HL-60 (cell line): ENCODE data around the gene COL18A1.

Experiments
- DNase-seq, 2 experiments: peaks; one replicate each; pipeline ENCODE4 v3.0.0-alpha.2; 2010 to 2020; ENCODE audit warnings: low read depth in 1 of 2, low spot score in 1 of 2
- H3K27ac ChIP-seq: fragments of 250-450 bp; sonication (Bioruptor Pico); replicated peaks from 2 replicates; pipeline ENCODE4 v1.5.1; 2020; ENCODE audit warnings: mild to moderate bottlenecking, moderate library complexity
- H3K27me3 ChIP-seq: fragments of 250-450 bp; sonication (Bioruptor Pico); 2 replicates; pipeline ENCODE4 v1.5.1; 2021; ENCODE audit warnings: mild to moderate bottlenecking, moderate library complexity; ENCODE audit not compliant: insufficient read depth, poor library complexity, severe bottlenecking
- H3K4me3 ChIP-seq: replicated peaks from 2 replicates; pipeline ENCODE4 v1.5.1; 2011; ENCODE audit warnings: mild to moderate bottlenecking, control low read depth, low read length; ENCODE audit not compliant: insufficient read depth
- GABPA ChIP-seq: IDR thresholded peaks from 2 replicates; pipeline ENCODE4 v1.6.1; 2012; ENCODE audit warnings: low read depth
- POLR2AphosphoS5 ChIP-seq: IDR thresholded peaks from 2 replicates; pipeline ENCODE4 v1.6.1; 2012; ENCODE audit warnings: low read depth
- REST ChIP-seq: IDR thresholded peaks from 2 replicates; pipeline ENCODE4 v1.6.1; 2012; ENCODE audit warnings: low read depth; ENCODE audit not compliant: insufficient replicate concordance
- SPI1 ChIP-seq: IDR thresholded peaks from 2 replicates; pipeline ENCODE4 v1.6.1; 2012; ENCODE audit warnings: low read depth, mild to moderate bottlenecking, borderline replicate concordance
- TF ChIP-seq, protein P1 (sequence below): IDR thresholded peaks from one replicate; pipeline ENCODE4 v1.5.1; 2011; ENCODE audit warnings: low read length, control low read depth, inconsistent platforms; ENCODE audit not compliant: insufficient read depth

The COL18A1 gene

DNA sequence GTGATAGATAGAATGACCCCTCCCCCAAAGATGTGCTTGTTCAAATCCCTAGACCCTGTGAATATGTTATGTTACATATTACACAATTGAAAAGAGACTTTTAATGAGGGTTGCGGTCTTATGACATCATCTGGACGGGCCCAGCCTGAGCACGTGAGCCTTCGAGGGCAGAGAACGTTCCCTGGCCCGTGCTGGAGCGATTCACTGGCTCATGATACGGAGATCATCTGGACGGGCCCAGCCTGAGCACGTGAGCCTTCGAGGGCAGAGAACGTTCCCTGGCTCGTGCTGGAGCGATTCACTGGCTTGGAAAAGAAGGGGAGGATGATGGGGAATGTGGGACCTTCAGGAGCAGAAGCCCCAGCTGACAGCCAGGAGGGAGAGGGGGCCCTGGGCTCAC lies 34.4 kb upstream of the COL18A1 start:
- DNase-seq, result no peak
- H3K27me3 ChIP-seq, result peaks cover 2% of the 10 kb centered on the region
- TF ChIP-seq SPI1 (no peak), GABPA (no peak), POLR2AphosphoS5 (no peak), REST (no peak)
- TF ChIP-seq, protein P1, sequence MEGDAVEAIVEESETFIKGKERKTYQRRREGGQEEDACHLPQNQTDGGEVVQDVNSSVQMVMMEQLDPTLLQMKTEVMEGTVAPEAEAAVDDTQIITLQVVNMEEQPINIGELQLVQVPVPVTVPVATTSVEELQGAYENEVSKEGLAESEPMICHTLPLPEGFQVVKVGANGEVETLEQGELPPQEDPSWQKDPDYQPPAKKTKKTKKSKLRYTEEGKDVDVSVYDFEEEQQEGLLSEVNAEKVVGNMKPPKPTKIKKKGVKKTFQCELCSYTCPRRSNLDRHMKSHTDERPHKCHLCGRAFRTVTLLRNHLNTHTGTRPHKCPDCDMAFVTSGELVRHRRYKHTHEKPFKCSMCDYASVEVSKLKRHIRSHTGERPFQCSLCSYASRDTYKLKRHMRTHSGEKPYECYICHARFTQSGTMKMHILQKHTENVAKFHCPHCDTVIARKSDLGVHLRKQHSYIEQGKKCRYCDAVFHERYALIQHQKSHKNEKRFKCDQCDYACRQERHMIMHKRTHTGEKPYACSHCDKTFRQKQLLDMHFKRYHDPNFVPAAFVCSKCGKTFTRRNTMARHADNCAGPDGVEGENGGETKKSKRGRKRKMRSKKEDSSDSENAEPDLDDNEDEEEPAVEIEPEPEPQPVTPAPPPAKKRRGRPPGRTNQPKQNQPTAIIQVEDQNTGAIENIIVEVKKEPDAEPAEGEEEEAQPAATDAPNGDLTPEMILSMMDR, result no peak
- no peak overlapping the region for H3K4me3 ChIP-seq
- no peak overlapping the region for H3K27ac ChIP-seq

DNA sequence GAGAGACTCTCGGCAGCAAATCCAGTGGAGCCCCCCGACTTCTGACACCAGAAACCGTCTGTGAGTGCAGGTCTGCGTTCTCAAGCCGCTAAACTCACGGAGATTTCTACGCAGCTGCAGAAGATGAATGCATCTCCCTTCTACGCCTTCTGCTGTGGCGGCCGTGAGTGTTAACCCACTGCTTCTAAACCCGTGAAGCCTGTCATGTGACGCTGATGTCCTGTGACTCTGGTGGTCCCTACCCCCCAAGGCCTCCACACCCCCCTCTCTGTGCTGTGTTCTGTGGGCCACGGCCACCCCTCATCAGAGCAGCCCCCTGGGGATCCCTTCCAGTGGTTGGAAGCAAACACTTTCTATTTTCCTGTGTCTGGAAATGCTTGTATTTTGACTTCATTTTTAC lies 33.9 kb upstream of the COL18A1 start:
- DNase-seq, result no peak
- Histone ChIP-seq H3K27ac (no peak overlapping the region), H3K4me3 (no peak overlapping the region), H3K27me3 (peaks cover 2% of the 10 kb centered on the region)
- no peak for TF ChIP-seq POLR2AphosphoS5
- TF ChIP-seq SPI1, result no peak
- TF ChIP-seq GABPA, result no peak
- TF ChIP-seq, protein P1, result no peak
- no peak for TF ChIP-seq REST

DNA sequence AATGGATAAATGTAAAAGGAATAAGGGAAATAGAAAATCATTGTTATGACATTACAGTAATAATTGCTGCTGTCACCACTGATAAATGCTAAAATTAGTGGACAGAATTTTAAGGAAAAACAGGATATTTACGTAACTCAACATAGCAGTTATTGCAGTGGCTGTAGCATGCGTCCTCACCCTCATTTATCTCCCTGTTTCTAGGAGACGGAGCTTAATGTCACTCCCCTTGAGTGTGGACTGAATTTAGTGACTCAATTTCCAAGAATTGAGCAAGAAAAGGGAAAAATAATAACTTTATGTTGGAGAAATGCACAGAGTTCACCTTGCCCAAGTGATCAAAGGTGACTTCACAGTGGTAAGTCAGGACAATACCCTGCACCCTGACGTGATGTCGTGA lies 33.3 kb upstream of the COL18A1 start:
- H3K27ac ChIP-seq, result no peak overlapping the region
- TF ChIP-seq REST (no peak), GABPA (no peak)
- H3K4me3 ChIP-seq, result no peak overlapping the region
- DNase-seq, result no peak
- H3K27me3 ChIP-seq, result peaks cover 2% of the 10 kb centered on the region
